CD4-positive, alpha-beta T cell (primary cell): Measurements from ENCODE around the gene SPCS3. TPM values are rescaled to one million over a fixed set of nuclear protein-coding genes. Genes with fewer than 3 reads are reported as not detected.
"Not testable (repeated sequence)": the region's sequence is repeated elsewhere in the genome, so short reads cannot be mapped to it uniquely, and the experiment has no call there.

ENCODE experiments used
- ATAC-seq: fragments of 200-7000 bp; cut with Tn5 transposase; one replicate; pipeline ENCODE4 v1.10.0; 2022; ENCODE audit warnings: mild to moderate bottlenecking; ENCODE audit not compliant: poor library complexity
- CTCF ChIA-PET: fragments of 350-600 bp; sonication (Branson Sonifier 250); formaldehyde crosslinking; loops from one replicate; lab custom pipeline; 2021; ENCODE audit warnings: antibody characterized with exemption, inconsistent platforms; lab: Charles Lee
- POLR2A ChIA-PET: fragments of 350-600 bp; sonication (Branson Sonifier 250); formaldehyde crosslinking; loops from one replicate; lab custom pipeline; 2021; ENCODE audit warnings: antibody characterized with exemption, inconsistent platforms; lab: Charles Lee
- DNase-seq, 14 experiments: peaks; one replicate each; pipeline ENCODE4 v3.0.0-alpha.2; 2013 to 2020; ENCODE audit warnings: mixed read lengths in 2 of 14
- H3K27ac ChIP-seq, 2 donors: one replicate each; pipeline versions ENCODE4 v1.5.1 to v1.7.0; 2013; ENCODE audit warnings: low read length in 2 of 2, low read depth in 1 of 2, mild to moderate bottlenecking in 1 of 2
- H3K27me3 ChIP-seq, 2 experiments: 1 replicate in 1 of 2; 2 replicates in 1 of 2; pipeline versions ENCODE4 v1.6.1 to v1.7.0; 2013; ENCODE audit warnings: low read length in 2 of 2, control low read depth in 1 of 2, mild to moderate bottlenecking in 1 of 2, moderate library complexity in 1 of 2; ENCODE audit not compliant: insufficient read depth in 2 of 2, control insufficient read depth in 1 of 2
- H3K36me3 ChIP-seq: one replicate; pipeline ENCODE4 v1.6.1; 2013; ENCODE audit warnings: low read length, control low read depth; ENCODE audit not compliant: insufficient read depth
- H3K4me1 ChIP-seq: one replicate; pipeline ENCODE4 v1.6.1; 2013; ENCODE audit warnings: low read length, control low read depth; ENCODE audit not compliant: insufficient read depth
- H3K4me3 ChIP-seq: one replicate; pipeline ENCODE4 v1.5.1; 2013; ENCODE audit warnings: mild to moderate bottlenecking, low read length, moderate library complexity
- H3K9me3 ChIP-seq, 2 experiments: 1 replicate in 1 of 2; 2 replicates in 1 of 2; pipeline versions ENCODE4 v1.6.1 to v1.7.0; 2013; ENCODE audit warnings: low read length in 2 of 2, mild to moderate bottlenecking in 2 of 2, control low read depth in 1 of 2, moderate library complexity in 1 of 2; ENCODE audit not compliant: control insufficient read depth in 1 of 2, insufficient read depth in 1 of 2
- H3K27ac Mint-ChIP-seq: one replicate; pipeline ENCODE4 v1.8.0; 2020; ENCODE audit warnings: mixed read lengths
- H3K27me3 Mint-ChIP-seq: one replicate; pipeline ENCODE4 v1.8.0; 2021; ENCODE audit warnings: mixed read lengths
- H3K36me3 Mint-ChIP-seq: one replicate; pipeline ENCODE4 v1.8.0; 2021; ENCODE audit warnings: low read depth, mixed read lengths
- H3K4me1 Mint-ChIP-seq: one replicate; pipeline ENCODE4 v1.8.0; 2021; ENCODE audit warnings: low read depth, mixed read lengths
- H3K4me3 Mint-ChIP-seq: one replicate; pipeline ENCODE4 v1.8.0; 2020; ENCODE audit warnings: mild to moderate bottlenecking, mixed read lengths
- H3K9me3 Mint-ChIP-seq: one replicate; pipeline ENCODE4 v1.8.0; 2020; ENCODE audit warnings: mixed read lengths
- intact Hi-C, 2 experiments: fragments of 100-400 bp; cut with DNase I in 1 of 2; cut with micrococcal nuclease in 1 of 2; formaldehyde crosslinking; loops; one replicate each; pipeline versions ENCODE4 v1.15.1 to v1.9.0; 2023 to 2025; cut with DNase I, micrococcal nuclease
- total RNA-seq, 174 experiments: library from RNA in 2 of 174; stranded (reverse) in 2 of 174; gene quantifications; one replicate each; pipeline ENCODE4 v1.2.3 and lab custom pipeline; 2021 to 2026
- TF ChIP-seq, protein P1 (sequence below): fragments of 200-600 bp; IDR thresholded peaks from one replicate; pipeline ENCODE4 v1.8.0; 2022; ENCODE audit warnings: antibody characterized with exemption, mild to moderate bottlenecking

Gene SPCS3
- total RNA-seq, 2 experiments from 2014 or later = 149 TPM

GRCh38 chr4:176293660-176294059 is 26.1 kb upstream of the SPCS3 start:
- Histone ChIP-seq H3K4me1 (no peaks in the 10 kb centered on the region), H3K9me3 (no peaks in the 10 kb centered on the region), H3K27ac (no peak overlapping the region), H3K4me3 (no peak overlapping the region), H3K27me3 (no peaks in the 10 kb centered on the region), H3K36me3 (no peaks in the 10 kb centered on the region)
- intact Hi-C loops = no loop called here
- DNase-seq (no peak), ATAC-seq (no peak)
- TF ChIP-seq, protein P1, sequence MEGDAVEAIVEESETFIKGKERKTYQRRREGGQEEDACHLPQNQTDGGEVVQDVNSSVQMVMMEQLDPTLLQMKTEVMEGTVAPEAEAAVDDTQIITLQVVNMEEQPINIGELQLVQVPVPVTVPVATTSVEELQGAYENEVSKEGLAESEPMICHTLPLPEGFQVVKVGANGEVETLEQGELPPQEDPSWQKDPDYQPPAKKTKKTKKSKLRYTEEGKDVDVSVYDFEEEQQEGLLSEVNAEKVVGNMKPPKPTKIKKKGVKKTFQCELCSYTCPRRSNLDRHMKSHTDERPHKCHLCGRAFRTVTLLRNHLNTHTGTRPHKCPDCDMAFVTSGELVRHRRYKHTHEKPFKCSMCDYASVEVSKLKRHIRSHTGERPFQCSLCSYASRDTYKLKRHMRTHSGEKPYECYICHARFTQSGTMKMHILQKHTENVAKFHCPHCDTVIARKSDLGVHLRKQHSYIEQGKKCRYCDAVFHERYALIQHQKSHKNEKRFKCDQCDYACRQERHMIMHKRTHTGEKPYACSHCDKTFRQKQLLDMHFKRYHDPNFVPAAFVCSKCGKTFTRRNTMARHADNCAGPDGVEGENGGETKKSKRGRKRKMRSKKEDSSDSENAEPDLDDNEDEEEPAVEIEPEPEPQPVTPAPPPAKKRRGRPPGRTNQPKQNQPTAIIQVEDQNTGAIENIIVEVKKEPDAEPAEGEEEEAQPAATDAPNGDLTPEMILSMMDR = no peak
- ChIA-PET POLR2A (no interaction called here), CTCF (no interaction called here)
- Mint-ChIP-seq H3K27me3 (no peaks in the 10 kb centered on the region), H3K4me1 (no peaks in the 10 kb centered on the region), H3K4me3 (no peak overlapping the region), H3K9me3 (no peaks in the 10 kb centered on the region), H3K27ac (no peak overlapping the region), H3K36me3 (no peaks in the 10 kb centered on the region)

DNA sequence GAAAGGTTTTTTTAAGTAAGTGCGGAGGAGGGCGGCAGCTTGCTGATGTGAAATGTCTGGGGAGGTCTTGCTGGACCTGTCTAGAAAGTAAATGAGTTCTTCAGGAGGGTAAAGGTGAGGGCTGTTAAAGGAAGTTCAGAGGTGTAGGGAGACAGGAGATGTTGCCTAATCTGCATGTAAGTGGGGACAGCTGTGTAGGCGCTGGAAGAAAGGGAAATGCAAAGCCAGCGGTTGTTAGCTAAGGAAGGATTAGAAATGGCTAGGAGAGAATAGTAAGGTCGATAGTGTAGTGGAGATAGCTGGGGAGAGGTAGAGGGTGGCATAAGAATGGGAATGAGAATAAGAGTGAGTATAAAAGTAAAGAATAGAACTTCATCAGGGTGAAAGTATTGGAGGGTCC is 23.9 kb upstream of the SPCS3 start:
- H3K4me1 Mint-ChIP-seq, ATAC-seq, H3K4me1 ChIP-seq, H3K4me3 Mint-ChIP-seq, H3K9me3 ChIP-seq, DNase-seq, H3K27me3 ChIP-seq, H3K36me3 Mint-ChIP-seq, H3K27ac ChIP-seq, CTCF ChIA-PET, H3K27ac Mint-ChIP-seq, H3K4me3 ChIP-seq, intact Hi-C loops, H3K36me3 ChIP-seq, POLR2A ChIA-PET, H3K27me3 Mint-ChIP-seq, H3K9me3 Mint-ChIP-seq: not testable (repeated sequence)

DNA sequence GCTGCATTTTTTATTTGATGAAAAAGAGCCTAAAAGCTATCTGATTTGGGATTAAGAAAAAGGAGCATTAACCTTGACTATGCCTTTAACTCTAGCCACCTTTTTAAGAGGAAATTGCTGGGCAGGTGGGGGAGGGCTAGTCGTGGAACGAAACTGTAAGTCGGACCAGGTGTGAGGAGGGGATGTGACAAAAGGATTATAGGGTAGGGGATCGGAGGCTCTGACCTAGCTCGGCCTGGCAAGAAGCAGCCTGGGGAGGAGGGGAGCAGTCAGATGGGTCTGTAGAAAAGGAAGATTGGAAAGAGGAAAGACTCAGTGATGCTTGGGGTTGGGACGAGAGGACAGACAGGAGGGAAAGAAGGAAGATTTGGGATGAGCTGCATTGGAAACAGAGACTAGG is 21.1 kb upstream of the SPCS3 start:
- TF ChIP-seq, protein P1 = no peak
- no peaks in the 10 kb centered on the region for H3K36me3 ChIP-seq
- no peaks in the 10 kb centered on the region for H3K9me3 ChIP-seq
- no peak overlapping the region for H3K27ac Mint-ChIP-seq
- no peaks in the 10 kb centered on the region for H3K9me3 Mint-ChIP-seq
- H3K27ac ChIP-seq = no peak overlapping the region
- H3K4me1 ChIP-seq = no peaks in the 10 kb centered on the region
- peaks cover 7 to 16% of the 10 kb centered on the region in 2 experiments for H3K27me3 ChIP-seq
- no peak for DNase-seq
- no peak for ATAC-seq
- no peaks in the 10 kb centered on the region for H3K4me1 Mint-ChIP-seq
- H3K4me3 ChIP-seq = no peak overlapping the region
- CTCF ChIA-PET = no interaction called here
- no peak overlapping the region for H3K4me3 Mint-ChIP-seq
- intact Hi-C loops = no loop called here
- no peaks in the 10 kb centered on the region for H3K36me3 Mint-ChIP-seq
- H3K27me3 Mint-ChIP-seq = peaks cover 28% of the 10 kb centered on the region
- POLR2A ChIA-PET = no interaction called here

GRCh38 chr4:176300036-176300435 is 19.7 kb upstream of the SPCS3 start:
- H3K4me1 Mint-ChIP-seq = no peaks in the 10 kb centered on the region
- no peak overlapping the region for H3K27ac Mint-ChIP-seq
- TF ChIP-seq, protein P1 = no peak
- H3K27me3 Mint-ChIP-seq = peaks cover 41% of the 10 kb centered on the region
- H3K27me3 ChIP-seq = peaks cover 10 to 27% of the 10 kb centered on the region in 2 experiments
- ChIA-PET POLR2A (no interaction called here), CTCF (no interaction called here)
- no peaks in the 10 kb centered on the region for H3K9me3 ChIP-seq
- H3K27ac ChIP-seq = no peak overlapping the region
- DNase-seq = no peak
- H3K4me3 ChIP-seq = no peak overlapping the region
- ATAC-seq = no peak
- H3K36me3 ChIP-seq = no peaks in the 10 kb centered on the region
- H3K4me3 Mint-ChIP-seq = no peak overlapping the region
- intact Hi-C loops = no loop called here
- no peaks in the 10 kb centered on the region for H3K36me3 Mint-ChIP-seq
- no peaks in the 10 kb centered on the region for H3K9me3 Mint-ChIP-seq
- no peaks in the 10 kb centered on the region for H3K4me1 ChIP-seq
